Natural killer cell (primary cell): ENCODE data around the gene TMEM171. TPM values are rescaled to one million over a fixed set of nuclear protein-coding genes. Genes with fewer than 3 reads are reported as not detected.

Experiments
- ATAC-seq, 3 donors: fragments of 150-1000 bp in 2 of 3; fragments of 200-7000 bp in 1 of 3; cut with Tn5 transposase; 1 replicate in 1 of 3; 2 replicates in 2 of 3; pipeline ENCODE4 v1.10.0; 2021; ENCODE audit warnings: mild to moderate bottlenecking in 2 of 3, moderate library complexity in 2 of 3
- DNase-seq, 2 donors: peaks; one replicate each; pipeline versions ENCODE4 v3.0.0 to v3.0.0-alpha.2; 2013 to 2021; ENCODE audit warnings: mixed read lengths in 1 of 2
- H3K27ac ChIP-seq: one replicate; pipeline ENCODE4 v1.5.1; 2013; ENCODE audit warnings: mild to moderate bottlenecking, low read length
- H3K27me3 ChIP-seq: one replicate; pipeline ENCODE4 v1.6.1; 2013; ENCODE audit warnings: low read length; ENCODE audit not compliant: control insufficient read depth, insufficient read depth
- H3K36me3 ChIP-seq: one replicate; pipeline ENCODE4 v1.6.1; 2013; ENCODE audit warnings: low read length; ENCODE audit not compliant: control insufficient read depth, insufficient read depth
- H3K4me1 ChIP-seq: one replicate; pipeline ENCODE4 v1.6.1; 2013; ENCODE audit warnings: low read length; ENCODE audit not compliant: control insufficient read depth, insufficient read depth
- H3K4me3 ChIP-seq: one replicate; pipeline ENCODE4 v1.5.1; 2013; ENCODE audit warnings: low read length
- H3K9me3 ChIP-seq: one replicate; pipeline ENCODE4 v1.6.1; 2013; ENCODE audit warnings: low read length; ENCODE audit not compliant: control insufficient read depth, insufficient read depth
- H3K27ac Mint-ChIP-seq, 2 donors: one replicate each; pipeline ENCODE4 v1.8.0; 2022; ENCODE audit warnings: mild to moderate bottlenecking in 2 of 2, mixed read lengths in 2 of 2, moderate library complexity in 1 of 2
- H3K27me3 Mint-ChIP-seq, 2 donors: one replicate each; pipeline ENCODE4 v1.8.0; 2022; ENCODE audit warnings: low read depth in 2 of 2, mixed read lengths in 2 of 2
- H3K36me3 Mint-ChIP-seq: one replicate; pipeline ENCODE4 v1.8.0; 2022; ENCODE audit warnings: mixed read lengths
- H3K4me1 Mint-ChIP-seq, 2 donors: one replicate each; pipeline ENCODE4 v1.8.0; 2022; ENCODE audit warnings: mixed read lengths in 2 of 2
- H3K4me3 Mint-ChIP-seq: one replicate; pipeline ENCODE4 v1.8.0; 2022; ENCODE audit warnings: mild to moderate bottlenecking, moderate library complexity, mixed read lengths
- H3K9me3 Mint-ChIP-seq, 2 donors: one replicate each; pipeline ENCODE4 v1.8.0; 2022; ENCODE audit warnings: mixed read lengths in 2 of 2
- WGBS: methylation state at CpG from one replicate; pipeline ENCODE4 v1.1.7; 2013; ENCODE audit warnings: missing lambda C conversion rate; ENCODE audit not compliant: insufficient coverage; 5-methylcytosine and 5-hydroxymethylcytosine counted together
- intact Hi-C: fragments of 100-400 bp; cut with micrococcal nuclease; formaldehyde crosslinking; loops from one replicate; pipeline ENCODE4 v1.14.2; 2022
- total RNA-seq, 4 donors: library from RNA; stranded (reverse); fragments of 120-200 nt in 1 of 4; gene quantifications; one replicate each; pipeline versions ENCODE4 v1.2.3 to v1.2.4, GENCODE V29; 2013 to 2022
- TF ChIP-seq, protein P1 (sequence below): fragments of 200-600 bp; IDR thresholded peaks from one replicate; pipeline ENCODE4 v1.8.0; 2022; ENCODE audit warnings: antibody characterized with exemption

The TMEM171 gene
- total RNA-seq, 3 donors from 2014 or later (not counting 1 experiment from before 2014, with no cell fraction given): 0.42 to 2.1 (median 0.88) TPM

DNA sequence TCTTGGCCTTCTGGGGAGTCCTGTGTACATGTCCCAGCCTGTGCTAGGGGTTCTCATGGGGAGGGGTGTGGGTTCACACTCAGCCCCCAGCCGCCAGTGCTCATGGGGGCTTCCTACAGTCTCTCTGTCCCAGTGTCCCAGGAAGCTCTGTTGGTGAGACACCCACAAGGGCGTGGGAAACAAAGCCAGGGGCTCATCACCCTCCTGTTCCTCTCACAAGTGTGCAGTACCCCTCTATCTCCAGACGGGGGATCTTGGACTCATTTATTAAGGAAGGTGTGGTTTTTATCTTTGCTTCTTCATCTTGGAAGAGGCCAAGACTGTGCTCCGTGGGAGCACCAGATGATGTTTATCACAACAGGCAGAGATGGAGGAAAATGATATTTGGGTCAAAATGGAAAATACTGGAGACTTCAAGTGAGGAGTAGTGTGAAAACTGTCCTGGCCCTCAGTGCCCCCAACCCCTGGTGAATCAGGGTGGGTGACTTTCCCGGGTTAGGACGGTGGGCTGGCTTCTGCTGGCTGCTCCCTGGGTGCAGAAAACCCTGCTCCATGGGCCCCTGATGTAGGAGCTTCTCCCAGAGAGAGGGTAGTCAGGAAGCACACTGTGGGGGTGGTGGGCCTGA, 15.2 kb downstream of the TMEM171 start:
- H3K36me3 Mint-ChIP-seq: no peaks in the 10 kb centered on the region
- Histone ChIP-seq H3K4me3 (no peak overlapping the region), H3K27ac (no peak overlapping the region), H3K27me3 (peaks cover 10% of the 10 kb centered on the region), H3K36me3 (no peaks in the 10 kb centered on the region), H3K4me1 (no peaks in the 10 kb centered on the region), H3K9me3 (no peaks in the 10 kb centered on the region)
- no peak overlapping the region for H3K4me3 Mint-ChIP-seq
- H3K9me3 Mint-ChIP-seq: no peaks in the 10 kb centered on the region
- ATAC-seq (peak in 1 of 3 donors; percentile 37), DNase-seq (peak in 1 of 2 donors; percentile 48)
- TF ChIP-seq, protein P1, sequence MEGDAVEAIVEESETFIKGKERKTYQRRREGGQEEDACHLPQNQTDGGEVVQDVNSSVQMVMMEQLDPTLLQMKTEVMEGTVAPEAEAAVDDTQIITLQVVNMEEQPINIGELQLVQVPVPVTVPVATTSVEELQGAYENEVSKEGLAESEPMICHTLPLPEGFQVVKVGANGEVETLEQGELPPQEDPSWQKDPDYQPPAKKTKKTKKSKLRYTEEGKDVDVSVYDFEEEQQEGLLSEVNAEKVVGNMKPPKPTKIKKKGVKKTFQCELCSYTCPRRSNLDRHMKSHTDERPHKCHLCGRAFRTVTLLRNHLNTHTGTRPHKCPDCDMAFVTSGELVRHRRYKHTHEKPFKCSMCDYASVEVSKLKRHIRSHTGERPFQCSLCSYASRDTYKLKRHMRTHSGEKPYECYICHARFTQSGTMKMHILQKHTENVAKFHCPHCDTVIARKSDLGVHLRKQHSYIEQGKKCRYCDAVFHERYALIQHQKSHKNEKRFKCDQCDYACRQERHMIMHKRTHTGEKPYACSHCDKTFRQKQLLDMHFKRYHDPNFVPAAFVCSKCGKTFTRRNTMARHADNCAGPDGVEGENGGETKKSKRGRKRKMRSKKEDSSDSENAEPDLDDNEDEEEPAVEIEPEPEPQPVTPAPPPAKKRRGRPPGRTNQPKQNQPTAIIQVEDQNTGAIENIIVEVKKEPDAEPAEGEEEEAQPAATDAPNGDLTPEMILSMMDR: peak; percentile 30
- peaks cover 0 to 5% of the 10 kb centered on the region in 2 donors for H3K4me1 Mint-ChIP-seq
- 50% methylated on average over 5 of the region's 6 CpGs for WGBS
- no peak overlapping the region for H3K27ac Mint-ChIP-seq
- intact Hi-C loops: no loop called here
- peaks cover 13 to 19% of the 10 kb centered on the region in 2 donors for H3K27me3 Mint-ChIP-seq

DNA sequence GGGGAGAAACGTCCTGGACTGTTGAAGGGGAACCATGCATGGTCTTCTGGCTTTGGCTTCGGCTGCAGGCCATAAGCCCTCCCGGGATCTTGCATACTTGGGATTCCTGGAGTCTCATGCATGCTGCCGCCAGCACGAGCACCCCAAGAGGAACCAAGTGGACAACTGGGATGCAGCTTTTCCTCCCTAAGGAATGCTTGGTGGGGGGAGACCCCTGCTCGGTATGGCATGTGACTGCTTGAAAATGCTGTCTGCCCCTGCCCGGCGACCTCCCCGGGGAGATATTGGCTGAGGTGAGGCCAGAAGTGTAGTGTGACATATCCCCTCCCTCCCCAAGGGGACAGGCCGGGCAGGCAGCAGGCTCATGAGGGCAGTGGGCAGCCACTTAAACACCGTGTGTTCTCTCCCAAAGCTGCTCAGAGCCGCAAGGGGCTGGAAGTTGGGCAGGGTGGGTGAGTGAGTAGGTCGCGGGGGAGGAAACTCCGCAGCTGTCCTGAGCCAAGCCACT, 15.7 kb downstream of the TMEM171 start:
- WGBS: 79% methylated on average over 15 of the region's 15 CpGs
- H3K9me3 ChIP-seq: no peaks in the 10 kb centered on the region
- Mint-ChIP-seq H3K27ac (no peak overlapping the region), H3K4me1 (peaks cover 0 to 5% of the 10 kb centered on the region in 2 donors), H3K9me3 (no peaks in the 10 kb centered on the region), H3K4me3 (no peak overlapping the region), H3K27me3 (peaks cover 13 to 20% of the 10 kb centered on the region in 2 donors), H3K36me3 (no peaks in the 10 kb centered on the region)
- ATAC-seq: no peak
- intact Hi-C loops: no loop called here
- TF ChIP-seq, protein P1: no peak
- no peak for DNase-seq
- H3K36me3 ChIP-seq: no peaks in the 10 kb centered on the region
- no peak overlapping the region for H3K27ac ChIP-seq
- no peak overlapping the region for H3K4me3 ChIP-seq
- peaks cover 10% of the 10 kb centered on the region for H3K27me3 ChIP-seq
- H3K4me1 ChIP-seq: no peaks in the 10 kb centered on the region

DNA sequence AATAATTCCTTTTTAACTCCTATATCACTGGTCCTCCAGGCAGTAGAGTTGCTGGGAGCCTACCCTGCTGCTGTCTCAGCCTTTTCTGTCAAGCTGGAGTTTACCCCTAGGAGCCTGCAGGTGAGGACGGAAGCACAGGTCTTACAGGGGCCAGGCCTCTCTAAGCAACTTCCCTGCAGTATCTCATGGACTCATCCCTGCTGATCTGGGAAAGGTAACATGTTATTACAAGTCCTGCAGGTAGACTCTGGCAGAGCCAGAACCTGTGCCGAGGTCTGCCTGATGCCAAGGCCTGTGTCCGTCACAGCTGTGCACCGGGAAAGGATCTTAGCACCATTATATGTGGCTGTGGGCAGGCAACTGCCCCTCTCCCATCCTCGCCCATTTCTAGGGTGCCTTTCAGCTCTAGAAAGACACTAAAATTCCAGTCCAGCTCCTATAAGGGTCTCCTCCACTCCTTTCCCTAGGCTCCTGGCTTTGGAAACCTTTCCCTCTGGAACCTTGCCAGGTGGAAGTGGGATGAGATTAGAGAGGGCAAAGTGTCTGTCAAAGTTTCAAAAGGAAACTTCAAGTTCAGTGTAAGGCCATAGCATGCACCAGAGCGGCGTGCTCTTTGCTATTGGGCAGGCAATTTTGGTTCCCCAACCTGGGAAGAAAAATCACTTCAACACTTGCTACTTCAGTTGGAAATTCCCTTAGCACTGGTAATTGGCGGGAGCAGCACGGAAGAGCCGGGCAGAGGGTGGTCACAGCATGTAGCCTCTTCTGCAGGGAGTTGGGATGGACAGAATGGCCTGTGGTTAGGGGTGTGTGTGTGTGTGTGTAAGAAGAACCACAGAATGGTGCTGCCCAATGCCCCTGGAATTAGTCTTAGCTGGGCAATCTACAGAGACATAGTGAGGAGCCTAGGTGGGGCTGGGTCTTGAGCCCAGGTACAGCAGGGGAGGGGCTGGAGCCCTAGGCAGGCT, 17.5 kb downstream of the TMEM171 start:
- no peak overlapping the region for H3K4me3 ChIP-seq
- H3K9me3 ChIP-seq: no peaks in the 10 kb centered on the region
- Mint-ChIP-seq H3K4me3 (no peak overlapping the region), H3K9me3 (no peaks in the 10 kb centered on the region), H3K27ac (no peak overlapping the region), H3K4me1 (peaks cover 0 to 5% of the 10 kb centered on the region in 2 donors), H3K36me3 (no peaks in the 10 kb centered on the region), H3K27me3 (peaks cover 13 to 30% of the 10 kb centered on the region in 2 donors)
- H3K36me3 ChIP-seq: no peaks in the 10 kb centered on the region
- H3K27ac ChIP-seq: no peak overlapping the region
- ATAC-seq (no peak), DNase-seq (no peak)
- peaks cover 10% of the 10 kb centered on the region for H3K27me3 ChIP-seq
- WGBS: 91% methylated on average over 10 of the region's 10 CpGs
- TF ChIP-seq, protein P1: no peak
- no peaks in the 10 kb centered on the region for H3K4me1 ChIP-seq
- intact Hi-C loops: no loop called here
